ENCODE results near the gene TAF4.
"Not testable (repeated sequence)": the region's sequence is repeated elsewhere in the genome, so short reads cannot be mapped to it uniquely, and the experiment has no call there.

TAF4 gene

DNA sequence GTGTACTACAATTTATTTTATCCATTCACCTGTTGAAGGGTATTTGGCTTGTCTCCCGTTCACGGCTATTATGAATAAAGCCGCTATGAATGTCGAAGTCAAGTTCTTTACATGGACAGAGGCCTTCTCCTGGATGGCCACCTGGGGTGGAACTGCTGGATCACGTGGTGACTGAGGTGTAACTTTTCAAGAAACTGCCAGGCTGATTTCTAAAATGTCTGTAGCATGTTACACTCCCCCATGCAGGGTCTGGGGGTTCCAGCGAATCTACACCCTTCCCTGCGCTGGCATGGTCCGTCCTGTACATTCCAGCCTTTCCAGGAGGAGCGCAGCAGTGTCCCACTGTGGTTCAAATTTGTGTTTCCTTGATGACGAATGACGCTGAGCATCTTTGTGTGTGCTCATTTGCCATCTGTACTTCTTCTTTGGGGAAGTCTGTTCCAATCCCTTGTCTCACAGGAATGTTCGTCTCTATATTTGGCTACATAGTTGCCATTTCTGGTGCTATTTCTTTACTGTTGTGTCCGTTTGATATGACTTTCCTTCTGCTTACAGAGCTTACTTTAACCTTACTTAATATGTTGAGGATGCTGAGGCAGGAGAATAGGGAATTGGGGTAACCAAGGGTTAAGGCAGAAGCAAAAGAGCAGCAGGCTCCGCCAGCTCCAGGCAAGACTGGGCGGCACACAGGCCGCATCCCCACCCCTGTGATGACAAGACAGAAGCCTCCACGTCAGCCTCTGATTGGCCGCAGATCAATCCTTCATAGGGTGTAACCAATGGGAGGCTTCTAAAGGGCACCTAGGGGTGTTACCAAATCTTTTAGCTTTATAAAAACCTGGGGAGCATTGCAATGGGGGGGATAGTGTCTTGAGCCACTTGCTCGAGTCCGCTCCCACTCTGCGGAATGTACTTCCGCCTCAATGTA, 106.6 kb downstream of the TAF4 start:
- DNase-seq: no peak

- DNase-seq: no peak
Measured at GRCh38 chr20:61957961-61958715, 107.5 kb downstream of the TAF4 start.

GRCh38 chr20:61956396-61957342, 109.0 kb downstream of the TAF4 start:
- no peak for DNase-seq

GRCh38 chr20:61955668-61956395, 109.8 kb downstream of the TAF4 start:
- no peak for DNase-seq

- no peak for DNase-seq
Measured at GRCh38 chr20:61954276-61955021, 111.2 kb downstream of the TAF4 start.

GRCh38 chr20:61953037-61954021, 112.4 kb downstream of the TAF4 start:
- no peak for DNase-seq

- no peak for DNase-seq
Measured at GRCh38 chr20:61951695-61952533, 113.8 kb downstream of the TAF4 start.

- DNase-seq: no peak
Measured at GRCh38 chr20:61950641-61951071, 115.0 kb downstream of the TAF4 start.

- DNase-seq: no peak
Measured at GRCh38 chr20:61949714-61950640, 115.7 kb downstream of the TAF4 start.

- DNase-seq: no peak
Measured at GRCh38 chr20:61949363-61949713, 116.3 kb downstream of the TAF4 start.

DNA sequence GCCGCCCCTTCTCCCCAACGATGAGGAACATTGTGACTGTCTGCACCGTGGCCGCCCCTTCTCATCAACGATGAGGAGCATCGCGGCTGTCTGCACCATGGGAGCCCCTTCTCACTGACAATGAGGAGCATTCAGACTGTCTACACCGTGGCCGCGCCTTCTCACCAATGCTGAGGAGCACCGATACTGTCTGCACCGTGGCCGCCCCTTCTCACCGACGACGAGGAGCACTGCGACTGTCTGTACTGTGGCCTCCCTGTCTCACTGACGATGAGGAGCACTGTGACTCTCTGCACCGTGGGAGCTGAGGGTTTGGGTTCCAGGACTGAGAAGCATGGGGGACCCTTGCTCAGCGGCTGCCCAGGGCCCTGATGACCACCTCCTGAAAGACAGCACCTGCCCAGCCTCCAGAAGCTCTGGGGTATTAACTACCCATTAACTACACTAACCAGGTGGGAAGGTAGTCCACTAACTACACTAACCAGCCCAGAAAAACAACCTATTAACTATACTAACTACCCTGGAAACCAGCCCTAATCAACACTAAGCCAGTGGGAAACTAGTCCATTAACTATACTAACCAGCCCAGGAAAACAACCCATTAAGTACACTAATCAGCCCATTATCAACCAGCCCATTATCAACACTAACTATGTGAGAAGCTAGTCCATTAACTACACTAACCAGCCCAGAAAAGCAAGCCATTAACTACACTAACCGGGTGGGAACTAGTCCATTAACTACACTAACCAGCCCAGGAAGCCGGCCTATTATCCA, 116.9 kb downstream of the TAF4 start:
- no peak for DNase-seq

DNA sequence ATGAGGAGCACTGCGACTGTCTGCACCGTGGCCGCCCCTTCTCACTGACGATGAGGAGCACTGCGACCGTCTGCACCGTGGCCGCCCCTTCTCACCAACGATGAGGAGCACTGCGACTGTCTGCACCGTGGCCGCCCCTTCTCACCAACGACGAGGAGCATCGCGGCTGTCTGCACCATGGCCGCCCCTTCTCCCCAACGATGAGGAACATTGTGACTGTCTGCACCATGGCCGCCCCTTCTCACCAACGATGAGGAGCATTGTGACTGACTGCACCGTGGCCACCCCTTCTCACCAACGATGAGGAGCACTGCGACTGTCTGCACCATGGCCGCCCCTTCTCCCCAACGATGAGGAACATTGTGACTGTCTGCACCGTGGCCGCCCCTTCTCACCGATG, 117.6 kb downstream of the TAF4 start:
- not testable (repeated sequence) for DNase-seq

GRCh38 chr20:61945495-61945894, 120.2 kb downstream of the TAF4 start:
- DNase-seq: not testable (repeated sequence)

DNA sequence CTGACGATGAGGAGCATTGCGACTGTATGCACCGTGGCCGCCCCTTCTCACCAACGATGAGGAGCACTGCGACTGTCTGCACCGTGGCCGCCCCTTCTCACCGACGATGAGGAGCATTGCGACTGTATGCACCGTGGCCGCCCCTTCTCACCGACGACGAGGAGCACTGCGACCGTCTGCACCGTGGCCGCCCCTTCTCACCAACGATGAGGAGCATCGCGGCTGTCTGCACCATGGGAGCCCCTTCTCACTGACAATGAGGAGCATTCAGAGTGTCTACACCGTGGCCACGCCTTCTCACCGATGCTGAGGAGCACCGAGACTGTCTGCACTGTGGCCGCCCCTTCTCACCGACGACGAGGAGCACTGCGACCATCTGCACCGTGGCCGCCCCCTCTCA, 120.7 kb downstream of the TAF4 start:
- DNase-seq: not testable (repeated sequence)

GRCh38 chr20:61942526-61942925, 123.2 kb downstream of the TAF4 start:
- DNase-seq: no peak

- no peak for DNase-seq
Measured at GRCh38 chr20:61941721-61942405, 123.8 kb downstream of the TAF4 start.

Data from NCI-H2107 (cell line).